BE2C (cell line): ENCODE measurements around the gene OSBPL6.
"Not testable (repeated sequence)": the region's sequence is repeated elsewhere in the genome, so short reads cannot be mapped to it uniquely, and the experiment has no call there.

Experiments used
- DNase-seq: peaks from one replicate; pipeline ENCODE4 v3.0.0-alpha.2; 2020
- H3K27me3 ChIP-seq: fragments of 250-450 bp; sonication (Bioruptor Pico); 2 replicates; pipeline ENCODE4 v1.5.1; 2020; ENCODE audit warnings: mild to moderate bottlenecking
- H3K36me3 ChIP-seq: fragments of 250-450 bp; sonication (Bioruptor Pico); 2 replicates; pipeline ENCODE4 v1.5.1; 2020; ENCODE audit warnings: mild to moderate bottlenecking
- H3K4me1 ChIP-seq: fragments of 250-450 bp; sonication (Bioruptor Pico); 2 replicates; pipeline ENCODE4 v1.5.1; 2020
- H3K4me3 ChIP-seq: 2 replicates; pipeline ENCODE4 v1.5.1; 2011; ENCODE audit warnings: low read depth, low read length
- H3K9me3 ChIP-seq: fragments of 250-450 bp; sonication (Bioruptor Pico); 2 replicates; pipeline ENCODE4 v1.5.1; 2020
- TF ChIP-seq, protein P1 (sequence below): IDR thresholded peaks from 2 replicates; pipeline ENCODE4 v1.5.1; 2012; ENCODE audit warnings: mild to moderate bottlenecking, low read depth, low read length

OSBPL6 gene

DNA sequence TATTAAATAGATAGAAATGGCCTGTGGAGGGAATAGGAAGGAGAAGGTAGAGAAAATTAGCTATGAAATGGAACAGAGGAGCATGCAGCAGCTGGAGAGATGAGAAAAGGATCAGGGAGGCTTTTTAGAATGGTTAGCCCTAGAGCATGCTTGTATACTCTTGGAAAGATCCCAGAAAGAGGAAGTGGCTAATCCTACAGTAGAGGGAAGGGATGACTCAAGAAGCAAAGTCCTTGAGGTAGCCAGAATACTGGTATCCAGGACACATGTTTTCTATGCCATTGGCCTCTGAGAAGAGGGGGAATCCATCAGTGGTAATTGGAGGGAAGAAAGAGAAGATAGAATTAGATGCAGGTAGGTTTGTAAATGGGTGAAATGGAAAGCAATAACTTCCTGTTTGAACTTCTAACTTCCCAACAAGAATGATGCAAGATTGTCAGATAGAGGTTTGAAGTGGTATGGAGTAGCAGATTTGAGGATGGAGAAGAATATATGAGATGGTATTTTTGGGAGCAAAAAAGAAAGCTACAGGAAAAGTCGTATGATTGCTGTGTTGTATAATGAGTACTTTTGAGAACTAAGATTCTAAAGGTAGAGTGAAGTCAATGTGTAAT, 17.1 kb upstream of the OSBPL6 start:
- Histone ChIP-seq H3K27me3 (no peaks in the 10 kb centered on the region), H3K36me3 (no peaks in the 10 kb centered on the region), H3K4me1 (no peaks in the 10 kb centered on the region), H3K9me3 (no peaks in the 10 kb centered on the region), H3K4me3 (no peak overlapping the region)
- no peak for DNase-seq
- TF ChIP-seq, protein P1, sequence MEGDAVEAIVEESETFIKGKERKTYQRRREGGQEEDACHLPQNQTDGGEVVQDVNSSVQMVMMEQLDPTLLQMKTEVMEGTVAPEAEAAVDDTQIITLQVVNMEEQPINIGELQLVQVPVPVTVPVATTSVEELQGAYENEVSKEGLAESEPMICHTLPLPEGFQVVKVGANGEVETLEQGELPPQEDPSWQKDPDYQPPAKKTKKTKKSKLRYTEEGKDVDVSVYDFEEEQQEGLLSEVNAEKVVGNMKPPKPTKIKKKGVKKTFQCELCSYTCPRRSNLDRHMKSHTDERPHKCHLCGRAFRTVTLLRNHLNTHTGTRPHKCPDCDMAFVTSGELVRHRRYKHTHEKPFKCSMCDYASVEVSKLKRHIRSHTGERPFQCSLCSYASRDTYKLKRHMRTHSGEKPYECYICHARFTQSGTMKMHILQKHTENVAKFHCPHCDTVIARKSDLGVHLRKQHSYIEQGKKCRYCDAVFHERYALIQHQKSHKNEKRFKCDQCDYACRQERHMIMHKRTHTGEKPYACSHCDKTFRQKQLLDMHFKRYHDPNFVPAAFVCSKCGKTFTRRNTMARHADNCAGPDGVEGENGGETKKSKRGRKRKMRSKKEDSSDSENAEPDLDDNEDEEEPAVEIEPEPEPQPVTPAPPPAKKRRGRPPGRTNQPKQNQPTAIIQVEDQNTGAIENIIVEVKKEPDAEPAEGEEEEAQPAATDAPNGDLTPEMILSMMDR = no peak

DNA sequence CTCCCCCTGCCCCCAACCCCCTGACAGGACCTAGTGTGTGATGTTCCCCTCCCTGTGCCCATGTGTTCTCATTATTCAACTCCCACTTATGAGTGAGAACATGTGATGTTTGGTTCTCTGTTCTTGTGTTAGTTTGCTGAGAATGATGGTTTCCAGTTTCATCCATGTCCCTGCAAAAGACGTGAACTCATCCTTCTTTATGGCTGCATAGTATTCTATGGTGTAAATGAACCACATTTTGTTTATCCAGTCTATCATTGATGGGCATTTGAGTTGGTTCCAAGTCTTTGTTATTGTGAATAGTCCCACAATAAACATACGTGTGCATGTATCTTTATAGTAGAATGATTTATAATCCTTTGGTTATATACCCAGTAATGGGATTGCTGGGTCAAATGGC, 13.7 kb upstream of the OSBPL6 start:
- H3K4me1 ChIP-seq, DNase-seq, H3K4me3 ChIP-seq, H3K9me3 ChIP-seq, H3K36me3 ChIP-seq, H3K27me3 ChIP-seq: not testable (repeated sequence)

DNA sequence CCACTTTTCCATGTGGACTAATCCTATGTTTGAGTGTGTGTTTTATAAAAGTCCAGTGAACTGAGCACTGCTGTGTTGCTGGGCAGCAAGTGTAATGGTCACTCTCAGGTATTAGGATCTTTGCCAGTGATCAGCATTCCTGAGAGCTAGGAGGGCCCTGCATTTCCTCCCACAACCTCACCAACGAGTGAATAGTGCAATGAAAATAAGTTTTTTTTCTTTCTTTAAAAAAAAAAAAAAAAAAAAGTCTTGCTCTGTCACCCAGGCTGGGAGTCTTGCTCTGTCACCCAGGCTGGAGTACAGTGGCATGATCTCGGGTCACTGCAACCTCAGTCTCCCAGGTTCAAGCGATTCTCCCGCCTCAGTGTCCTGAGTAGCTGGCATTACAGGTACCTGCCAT, 6.5 kb upstream of the OSBPL6 start:
- Histone ChIP-seq H3K4me1 (no peaks in the 10 kb centered on the region), H3K27me3 (no peaks in the 10 kb centered on the region), H3K4me3 (no peak overlapping the region), H3K9me3 (no peaks in the 10 kb centered on the region), H3K36me3 (no peaks in the 10 kb centered on the region)
- TF ChIP-seq, protein P1 = no peak
- DNase-seq = no peak

DNA sequence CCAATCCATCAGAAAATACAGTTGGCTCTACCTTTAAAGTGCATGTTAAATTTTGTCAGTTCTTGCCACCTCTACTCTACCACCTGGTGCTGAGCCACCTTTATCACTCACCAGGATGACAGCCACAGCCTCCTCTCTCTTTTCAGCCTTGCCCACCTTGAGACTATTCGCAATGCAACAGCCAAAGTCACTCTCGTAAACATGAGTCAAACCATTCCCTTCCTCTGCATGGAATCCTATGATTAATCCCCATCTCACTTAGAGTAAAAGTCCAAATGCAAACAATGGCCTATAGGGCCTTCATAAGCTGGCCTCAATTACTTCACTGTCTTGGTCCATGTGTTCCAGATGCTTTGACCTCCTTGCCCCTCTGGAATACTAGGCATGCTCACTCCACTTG, 5.8 kb upstream of the OSBPL6 start:
- Histone ChIP-seq H3K9me3 (no peaks in the 10 kb centered on the region), H3K27me3 (no peaks in the 10 kb centered on the region), H3K4me3 (no peak overlapping the region), H3K4me1 (no peaks in the 10 kb centered on the region), H3K36me3 (no peaks in the 10 kb centered on the region)
- no peak for DNase-seq
- TF ChIP-seq, protein P1 = no peak

DNA sequence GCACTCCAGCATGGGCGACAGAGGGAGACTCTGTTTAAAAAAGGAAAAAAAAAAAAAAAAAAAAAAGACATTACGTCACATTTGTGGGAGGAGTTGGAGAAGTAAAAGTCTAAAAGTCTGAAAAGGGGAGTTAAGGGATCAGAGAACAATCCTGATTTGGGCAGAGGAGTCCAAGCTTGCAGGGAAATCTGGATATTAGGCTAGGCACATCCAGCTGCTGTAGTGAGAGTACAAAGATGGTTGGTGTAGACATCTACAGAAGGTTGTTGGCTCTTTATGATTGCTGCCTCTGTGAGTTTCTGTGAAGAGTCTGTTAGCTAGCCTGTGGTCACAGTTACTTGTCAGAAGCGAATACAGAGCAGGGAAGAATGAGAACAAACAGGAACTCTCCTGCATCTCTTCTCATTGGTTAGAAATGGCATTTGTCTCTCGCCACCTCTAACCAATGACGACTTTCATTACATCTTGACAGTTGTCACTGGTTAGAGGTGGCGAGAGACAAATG, 3.3 kb upstream of the OSBPL6 start:
- no peaks in the 10 kb centered on the region for H3K36me3 ChIP-seq
- no peak for DNase-seq

DNA sequence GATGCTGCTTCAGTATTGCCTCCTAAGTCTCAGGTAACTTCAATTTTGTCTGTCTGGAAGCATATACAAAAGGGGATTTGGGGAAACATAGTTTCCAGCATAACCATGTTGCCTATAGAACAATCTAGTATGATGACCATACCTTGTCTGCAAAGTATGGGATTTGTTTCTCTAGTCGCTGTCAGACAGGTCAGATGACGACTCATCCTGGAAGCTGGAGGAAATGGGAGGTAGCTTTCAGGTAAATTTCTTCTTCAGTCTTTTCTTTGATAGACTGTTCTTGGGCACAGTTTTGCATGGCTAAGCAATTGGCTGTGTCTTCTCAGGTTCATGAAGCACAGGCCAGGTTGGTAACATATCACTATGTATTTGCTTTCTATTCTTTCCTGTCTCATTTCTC, 2.8 kb upstream of the OSBPL6 start:
- H3K4me3 ChIP-seq = no peak overlapping the region
- H3K9me3 ChIP-seq = no peaks in the 10 kb centered on the region
- TF ChIP-seq, protein P1 = no peak
- no peaks in the 10 kb centered on the region for H3K36me3 ChIP-seq
- DNase-seq = no peak
- no peaks in the 10 kb centered on the region for H3K4me1 ChIP-seq
- H3K27me3 ChIP-seq = no peaks in the 10 kb centered on the region

More for the DNA sequence above, 3.3 kb upstream of the OSBPL6 start:
- Histone ChIP-seq H3K27me3 (no peaks in the 10 kb centered on the region), H3K4me1 (no peaks in the 10 kb centered on the region), H3K9me3 (no peaks in the 10 kb centered on the region), H3K4me3 (no peak overlapping the region)
- TF ChIP-seq, protein P1 = no peak

DNA sequence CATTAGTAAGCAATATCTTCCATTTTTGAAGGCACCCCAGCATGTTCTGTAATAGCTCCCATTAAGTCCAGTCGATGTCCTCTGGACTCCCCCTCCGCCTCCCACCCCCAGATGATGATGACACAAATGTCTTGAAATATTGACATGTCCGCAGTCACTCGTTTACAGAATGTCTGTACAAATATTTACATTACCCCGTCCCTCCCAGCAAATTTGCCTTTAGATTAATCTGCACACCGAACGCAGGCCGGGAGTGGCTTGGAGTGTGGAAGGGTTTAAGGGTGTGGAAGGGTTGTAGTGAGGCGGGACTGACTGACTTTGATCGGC, 853 bp upstream of the OSBPL6 start:
- no peaks in the 10 kb centered on the region for H3K36me3 ChIP-seq
- H3K4me1 ChIP-seq = no peaks in the 10 kb centered on the region
- TF ChIP-seq, protein P1 = no peak
- H3K4me3 ChIP-seq = peak overlapping the region; percentile 66
- no peaks in the 10 kb centered on the region for H3K27me3 ChIP-seq
- H3K9me3 ChIP-seq = no peaks in the 10 kb centered on the region
- no peak for DNase-seq
